H1 (cell line): ENCODE data around the gene PDZD2. TPM values are rescaled to one million over a fixed set of nuclear protein-coding genes. Genes with fewer than 3 reads are reported as not detected.

ENCODE experiments used
- CTCF ChIA-PET: fragments of 300-600 bp; sonication (Branson Sonifier 250); formaldehyde crosslinking; loops from one replicate; lab custom pipeline; 2021; ENCODE audit not compliant: partially characterized antibody; lab: Charles Lee
- POLR2A ChIA-PET: fragments of 300-600 bp; sonication (Branson Sonifier 250); formaldehyde crosslinking; loops from one replicate; lab custom pipeline; 2021; ENCODE audit warnings: inconsistent platforms; ENCODE audit not compliant: partially characterized antibody; lab: Charles Lee
- DNase-seq, 2 experiments: peaks; one replicate each; pipeline versions ENCODE4 v3.0.0 to v3.0.0-alpha.2; 2010 to 2022; ENCODE audit warnings: low spot score in 2 of 2, low read depth in 1 of 2, mixed read lengths in 1 of 2
- FAIRE-seq: peaks from 2 replicates; lab custom pipeline; 2011; peaks lifted over from hg19 to GRCh38; lab: Jason Lieb, UNC
- H2AFZ ChIP-seq: 2 replicates; pipeline ENCODE4 v1.8.1; 2012; ENCODE audit warnings: low read length, inconsistent platforms
- H2AK5ac ChIP-seq: 2 replicates; pipeline ENCODE4 v1.6.1; 2013; ENCODE audit warnings: low read depth, low read length
- H2BK120ac ChIP-seq: replicated peaks from 2 replicates; pipeline ENCODE3; 2013; ENCODE audit warnings: low read depth, low read length, inconsistent platforms
- H2BK12ac ChIP-seq: 2 replicates; pipeline ENCODE4 v1.6.1; 2013; ENCODE audit warnings: low read depth, low read length
- H2BK15ac ChIP-seq: 2 replicates; pipeline ENCODE4 v1.6.1; 2013; ENCODE audit warnings: low read length
- H2BK20ac ChIP-seq: 2 replicates; pipeline ENCODE4 v1.6.1; 2013; ENCODE audit warnings: low read length
- H2BK5ac ChIP-seq: 2 replicates; pipeline ENCODE4 v1.6.1; 2013; ENCODE audit warnings: low read depth, low read length
- H3K14ac ChIP-seq: 2 replicates; pipeline ENCODE4 v1.6.1; 2013; ENCODE audit warnings: inconsistent platforms; ENCODE audit not compliant: insufficient read length
- H3K18ac ChIP-seq: 2 replicates; pipeline ENCODE4 v1.6.1; 2013; ENCODE audit warnings: low read length; ENCODE audit errors: extremely low read depth
- H3K23ac ChIP-seq: 2 replicates; pipeline ENCODE4 v1.6.1; 2013; ENCODE audit warnings: inconsistent platforms; ENCODE audit not compliant: insufficient read length
- H3K23me2 ChIP-seq: 2 replicates; pipeline ENCODE4 v1.6.1; 2013; ENCODE audit warnings: low read depth, low read length
- H3K27ac ChIP-seq: 2 replicates; pipeline ENCODE4 v1.6.1; 2011; ENCODE audit warnings: low read depth, low read length, inconsistent platforms
- H3K27me3 ChIP-seq, 4 experiments: replicated peaks in 1 of 4; 1 replicate in 1 of 4; 2 replicates in 3 of 4; pipeline versions ENCODE4 v1.6.1 to v1.8.1; 2011 to 2013; ENCODE audit warnings: low read length in 3 of 4, mild to moderate bottlenecking in 3 of 4, inconsistent platforms in 2 of 4, mixed read lengths in 2 of 4, moderate library complexity in 1 of 4; ENCODE audit not compliant: control insufficient read depth in 3 of 4, insufficient read depth in 3 of 4; ENCODE audit errors: extremely low read depth in 1 of 4
- H3K36me3 ChIP-seq, 4 experiments: 2 replicates each; pipeline versions ENCODE4 v1.6.1 to v1.8.1; 2011 to 2013; ENCODE audit warnings: mild to moderate bottlenecking in 4 of 4, low read length in 3 of 4, moderate library complexity in 2 of 4, control low read depth in 1 of 4, inconsistent platforms in 1 of 4; ENCODE audit not compliant: insufficient read depth in 4 of 4, control insufficient read depth in 2 of 4
- H3K4ac ChIP-seq: replicated peaks from 2 replicates; pipeline ENCODE3; 2013; ENCODE audit warnings: low read length, low read depth, mixed read lengths, inconsistent platforms; ENCODE audit not compliant: insufficient read length
- H3K4me1 ChIP-seq, 4 experiments: replicated peaks in 1 of 4; 1 replicate in 1 of 4; 2 replicates in 3 of 4; pipeline versions ENCODE4 v1.6.1 to v1.8.1; 2011 to 2013; ENCODE audit warnings: low read length in 3 of 4, inconsistent platforms in 2 of 4, mixed read lengths in 1 of 4; ENCODE audit not compliant: insufficient read depth in 4 of 4, control insufficient read depth in 3 of 4
- H3K4me2 ChIP-seq, 2 experiments: 2 replicates each; pipeline versions ENCODE4 v1.6.1 to v1.8.1; 2011 to 2013; ENCODE audit warnings: low read depth in 2 of 2, low read length in 2 of 2, control low read depth in 1 of 2, inconsistent platforms in 1 of 2, mild to moderate bottlenecking in 1 of 2; ENCODE audit not compliant: insufficient read depth in 1 of 2
- H3K4me3 ChIP-seq, 4 experiments: fragments of 200-600, 300-600 bp in 1 of 4; sonication (generic), shearing (Covaris generic), sonication (Bioruptor Twin) in 1 of 4; 2 replicates each; pipeline versions ENCODE4 v1.5.1 to v1.8.1; 2011 to 2016; ENCODE audit warnings: low read length in 4 of 4, low read depth in 3 of 4, control low read depth in 2 of 4, inconsistent platforms in 2 of 4, mild to moderate bottlenecking in 2 of 4, mixed read lengths in 1 of 4, moderate library complexity in 1 of 4; ENCODE audit not compliant: insufficient read depth in 2 of 4; ENCODE audit errors: extremely low read depth in 1 of 4
- H3K56ac ChIP-seq: replicated peaks from 2 replicates; pipeline ENCODE3; 2013; ENCODE audit warnings: low read depth, mild to moderate bottlenecking, mixed read lengths, low read length, inconsistent platforms; ENCODE audit not compliant: insufficient read length
- H3K79me1 ChIP-seq: 2 replicates; pipeline ENCODE4 v1.6.1; 2013; ENCODE audit warnings: low read depth, low read length, control low read depth
- H3K79me2 ChIP-seq, 2 experiments: 2 replicates each; pipeline versions ENCODE4 v1.6.1 to v1.8.1; 2012 to 2013; ENCODE audit warnings: low read length in 2 of 2, mild to moderate bottlenecking in 2 of 2, inconsistent platforms in 1 of 2; ENCODE audit not compliant: insufficient read depth in 2 of 2, control insufficient read depth in 1 of 2
- H3K9ac ChIP-seq, 4 experiments: replicated peaks in 1 of 4; 1 replicate in 1 of 4; 2 replicates in 3 of 4; pipeline versions ENCODE4 v1.6.1 to v1.8.1; 2011 to 2013; ENCODE audit warnings: low read depth in 3 of 4, low read length in 3 of 4, control low read depth in 2 of 4, mild to moderate bottlenecking in 2 of 4, moderate library complexity in 2 of 4, inconsistent platforms in 1 of 4; ENCODE audit errors: extremely low read depth in 1 of 4
- H3K9me3 ChIP-seq, 2 experiments: 2 replicates each; pipeline versions ENCODE4 v1.6.1 to v1.8.1; 2012 to 2013; ENCODE audit warnings: mild to moderate bottlenecking in 2 of 2, moderate library complexity in 2 of 2, control low read depth in 1 of 2, inconsistent platforms in 1 of 2, low read depth in 1 of 2, low read length in 1 of 2, mixed read lengths in 1 of 2; ENCODE audit not compliant: insufficient read depth in 2 of 2
- H4K20me1 ChIP-seq, 2 experiments: replicated peaks in 1 of 2; 2 replicates each; pipeline versions ENCODE3 to v1.8.1; 2011 to 2013; ENCODE audit warnings: inconsistent platforms in 2 of 2, low read length in 2 of 2, mild to moderate bottlenecking in 1 of 2; ENCODE audit not compliant: insufficient read depth in 2 of 2, control insufficient read depth in 1 of 2
- H4K5ac ChIP-seq: 2 replicates; pipeline ENCODE4 v1.6.1; 2013; ENCODE audit warnings: low read length, low read depth, mixed read lengths, inconsistent platforms; ENCODE audit not compliant: insufficient read length
- H4K8ac ChIP-seq: 2 replicates; pipeline ENCODE4 v1.8.0; 2013; ENCODE audit warnings: mild to moderate bottlenecking, moderate library complexity, low read length, inconsistent platforms; ENCODE audit not compliant: insufficient read depth; ENCODE audit errors: extremely low read depth
- H4K91ac ChIP-seq: replicated peaks from 2 replicates; pipeline ENCODE3; 2013; ENCODE audit warnings: low read length, mixed read lengths, inconsistent platforms; ENCODE audit not compliant: insufficient read length
- PHF8 ChIP-seq: fragments of 200-600 bp; sonication (generic); conservative IDR thresholded peaks from 2 replicates; pipeline ENCODE4 v1.7.1; 2012; ENCODE audit warnings: low read depth, mild to moderate bottlenecking, inconsistent platforms, low read length, moderate library complexity
- RFX5 ChIP-seq: IDR thresholded peaks from 2 replicates; pipeline ENCODE4 v1.6.1; 2011; ENCODE audit warnings: low read depth, low read length, improper control_type of control experiment, borderline replicate concordance
- WGBS, 2 experiments: shearing (Covaris generic) in 1 of 2; methylation state at CpG; one replicate each; pipeline versions ENCODE4 v1.1.6 to v1.1.7; 2013 to 2015; ENCODE audit warnings: low lambda C conversion rate in 2 of 2, mixed read lengths in 2 of 2, inconsistent platforms in 1 of 2, low coverage in 1 of 2, missing lambda C conversion rate in 1 of 2; ENCODE audit not compliant: insufficient replicate concordance in 2 of 2, insufficient coverage in 1 of 2, insufficient read length in 1 of 2; ENCODE audit errors: extremely low coverage in 1 of 2, missing lambda C conversion rate in 1 of 2; 5-methylcytosine and 5-hydroxymethylcytosine counted together
- polyA plus RNA-seq, 7 experiments: library from polyadenylated mRNA; depleted of rRNA in 3 of 7; stranded (reverse) in 5 of 7; unstranded in 2 of 7; fragments of >200 nt in 5 of 7; fragments of 200-250 nt in 2 of 7; gene quantifications; 1 replicate in 5 of 7; 2 replicates in 1 of 7; 4 replicates in 1 of 7; pipeline versions ENCODE4 v1.2.1 to v1.2.3, GENCODE V29; 2011 to 2013; ENCODE audit warnings: missing spikeins in 2 of 7, mixed read lengths in 2 of 7
- total RNA-seq: library from RNA; stranded (reverse); fragmentation: NEBNext Ultra II Directional; extraction: Animal tissue kit (Norgen Biotek cat#: 25700); gene quantifications from 2 replicates; pipeline ENCODE4 v1.2.1, GENCODE V29; 2021

PDZD2 gene
- total and polyA plus RNA-seq, 2 of the 8 experiments (the other 6 are each of a cell fraction or from before 2014, with no cell fraction given), result 1.2 to 6.8 TPM

DNA sequence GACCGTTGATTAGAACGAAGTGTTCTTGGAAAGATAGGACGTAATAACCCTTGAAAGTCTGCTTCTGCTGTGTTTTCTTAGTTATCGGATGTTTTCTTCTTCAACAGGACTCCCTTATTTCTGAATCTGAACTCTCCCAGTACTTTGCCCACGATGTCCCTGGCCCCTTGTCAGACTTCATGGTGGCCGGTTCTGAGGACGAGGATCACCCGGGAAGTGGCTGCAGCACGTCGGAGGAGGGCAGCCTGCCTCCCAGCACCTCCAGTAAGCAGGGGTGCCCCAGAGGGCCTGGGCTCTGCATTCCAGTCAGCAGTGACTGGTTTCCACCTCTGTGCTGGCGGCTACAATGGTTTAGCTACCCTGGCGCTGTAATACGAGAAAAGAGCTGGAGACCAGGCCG lies 433.1 kb downstream of the PDZD2 start:
- H3K27ac ChIP-seq, result no peak overlapping the region
- H3K79me2 ChIP-seq, result no peaks in the 10 kb centered on the region
- H3K4ac ChIP-seq, result no peak overlapping the region
- H3K79me1 ChIP-seq, result no peaks in the 10 kb centered on the region
- no peak overlapping the region for H4K91ac ChIP-seq
- no peak overlapping the region for H3K4me3 ChIP-seq
- ChIA-PET POLR2A (no interaction called here), CTCF (interaction anchor here (0.6 to 4.3 kb wide), 9 partner anchors 8 to 541 kb away, joined by 3 to 28 read pairs (median 4); no protein-coding TSS in a partner anchor)
- no peak overlapping the region for H4K5ac ChIP-seq
- no peak overlapping the region for H2BK120ac ChIP-seq
- H3K36me3 ChIP-seq, result no peaks in the 10 kb centered on the region; a peak in 2 of 8 replicates
- no peaks in the 10 kb centered on the region for H3K27me3 ChIP-seq
- H2AFZ ChIP-seq, result no peak overlapping the region
- H3K23ac ChIP-seq, result no peak overlapping the region
- H3K56ac ChIP-seq, result no peak overlapping the region
- H4K8ac ChIP-seq, result no peak overlapping the region
- H3K4me2 ChIP-seq, result no peak overlapping the region
- no peaks in the 10 kb centered on the region for H3K4me1 ChIP-seq
- TF ChIP-seq RFX5, result no peak
- no peak for TF ChIP-seq PHF8
- no peak overlapping the region for H2BK12ac ChIP-seq
- WGBS, 2 experiments, result 94% methylated on average over 14 of the region's 14 CpGs; no CpG with 5 or more reads in 1 of the 2 experiments
- no peak overlapping the region for H3K9ac ChIP-seq
- H3K14ac ChIP-seq, result no peak overlapping the region
- H4K20me1 ChIP-seq, result no peaks in the 10 kb centered on the region
- DNase-seq (no peak), FAIRE-seq (no peak)
- no peak overlapping the region for H2BK5ac ChIP-seq
- no peak overlapping the region for H2BK15ac ChIP-seq
- H2BK20ac ChIP-seq, result no peak overlapping the region
- H3K9me3 ChIP-seq, result no peaks in the 10 kb centered on the region
- no peak overlapping the region for H3K18ac ChIP-seq
- no peaks in the 10 kb centered on the region for H3K23me2 ChIP-seq
- no peak overlapping the region for H2AK5ac ChIP-seq
